Thyroid gland (tissue), 4 donors: ENCODE data around the gene AMIGO3.

Source experiments
- POLR2A ChIP-seq, 2 donors: fragments of 450-650 bp; IDR thresholded peaks; one replicate each; pipeline ENCODE4 v1.6.1; 2017; ENCODE audit warnings: antibody characterized with exemption in 2 of 2, mild to moderate bottlenecking in 2 of 2, moderate library complexity in 1 of 2
- TF ChIP-seq, protein P1 (sequence below), 6 experiments: fragments of 200-600 bp in 3 of 6; fragments of 450-650 bp in 3 of 6; sonication (generic) in 3 of 6; IDR thresholded peaks; one replicate each; pipeline ENCODE4 v1.5.1; 2016 to 2019; ENCODE audit warnings: antibody characterized with exemption in 6 of 6, mild to moderate bottlenecking in 2 of 6, inconsistent platforms in 1 of 6, moderate library complexity in 1 of 6

DNA sequence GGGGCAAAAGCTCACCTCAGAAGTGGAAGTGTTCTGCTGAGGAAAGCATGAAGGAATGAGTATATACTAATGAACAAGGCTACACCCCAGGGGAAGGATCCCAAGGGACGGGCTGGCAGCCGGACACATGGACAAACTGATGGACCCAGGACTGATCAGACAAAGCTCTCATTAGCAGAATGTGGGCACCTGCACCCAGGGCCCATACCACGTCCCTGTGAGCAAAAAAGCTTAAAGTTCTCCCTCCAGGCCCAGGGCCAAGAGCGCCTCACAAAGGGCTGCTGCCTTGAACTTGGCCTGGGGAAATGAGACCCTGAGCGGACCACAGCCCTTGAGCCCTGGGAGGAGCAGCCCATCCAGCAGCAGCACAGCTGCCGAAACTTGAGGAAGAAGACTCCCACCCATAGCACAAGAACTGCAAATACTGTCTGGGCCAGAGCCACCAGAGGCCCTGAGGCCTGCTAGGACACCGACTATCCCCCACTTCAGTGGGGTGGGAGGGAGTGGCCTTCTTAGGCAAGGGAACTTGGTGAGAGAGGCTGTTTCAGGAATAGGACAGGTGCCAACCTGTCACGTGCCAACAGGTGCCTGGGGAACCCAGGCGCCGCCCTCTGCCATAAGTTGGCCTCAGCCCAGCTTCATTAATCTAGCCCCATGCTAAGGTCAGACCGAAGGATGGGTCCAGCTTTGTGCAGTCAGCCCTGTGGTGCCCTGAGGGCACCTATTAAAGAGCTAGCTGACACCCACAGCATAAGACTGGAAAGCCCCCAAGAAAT, 6.6 kb upstream of the AMIGO3 start:
- TF ChIP-seq, protein P1, sequence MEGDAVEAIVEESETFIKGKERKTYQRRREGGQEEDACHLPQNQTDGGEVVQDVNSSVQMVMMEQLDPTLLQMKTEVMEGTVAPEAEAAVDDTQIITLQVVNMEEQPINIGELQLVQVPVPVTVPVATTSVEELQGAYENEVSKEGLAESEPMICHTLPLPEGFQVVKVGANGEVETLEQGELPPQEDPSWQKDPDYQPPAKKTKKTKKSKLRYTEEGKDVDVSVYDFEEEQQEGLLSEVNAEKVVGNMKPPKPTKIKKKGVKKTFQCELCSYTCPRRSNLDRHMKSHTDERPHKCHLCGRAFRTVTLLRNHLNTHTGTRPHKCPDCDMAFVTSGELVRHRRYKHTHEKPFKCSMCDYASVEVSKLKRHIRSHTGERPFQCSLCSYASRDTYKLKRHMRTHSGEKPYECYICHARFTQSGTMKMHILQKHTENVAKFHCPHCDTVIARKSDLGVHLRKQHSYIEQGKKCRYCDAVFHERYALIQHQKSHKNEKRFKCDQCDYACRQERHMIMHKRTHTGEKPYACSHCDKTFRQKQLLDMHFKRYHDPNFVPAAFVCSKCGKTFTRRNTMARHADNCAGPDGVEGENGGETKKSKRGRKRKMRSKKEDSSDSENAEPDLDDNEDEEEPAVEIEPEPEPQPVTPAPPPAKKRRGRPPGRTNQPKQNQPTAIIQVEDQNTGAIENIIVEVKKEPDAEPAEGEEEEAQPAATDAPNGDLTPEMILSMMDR (IDR thresholded peaks at IDR 0.05): no peak
- no peak for TF ChIP-seq POLR2A (IDR thresholded peaks at IDR 0.05)
